GM18951 (cell line): ENCODE results near the gene LRFN2.

Experiments used
- POLR2A ChIP-seq: IDR thresholded peaks from 4 replicates; pipeline ENCODE4 v1.6.1; 2011; ENCODE audit warnings: mild to moderate bottlenecking; ENCODE audit not compliant: insufficient read length, insufficient read depth; ENCODE audit errors: extremely low read depth
- in situ Hi-C: fragments of 300-500 bp; cut with MboI; formaldehyde crosslinking; loops from one replicate; pipeline ENCODE4 v1.12.0; 2022; ENCODE audit warnings: low sequenced_read_pairs, mixed read lengths, inconsistent platforms; ENCODE audit not compliant: unreplicated experiment

The LRFN2 gene

GRCh38 chr6:40353967-40354452 lies 233.2 kb downstream of the LRFN2 start:
- in situ Hi-C loops = no loop called here
- TF ChIP-seq POLR2A = no peak

DNA sequence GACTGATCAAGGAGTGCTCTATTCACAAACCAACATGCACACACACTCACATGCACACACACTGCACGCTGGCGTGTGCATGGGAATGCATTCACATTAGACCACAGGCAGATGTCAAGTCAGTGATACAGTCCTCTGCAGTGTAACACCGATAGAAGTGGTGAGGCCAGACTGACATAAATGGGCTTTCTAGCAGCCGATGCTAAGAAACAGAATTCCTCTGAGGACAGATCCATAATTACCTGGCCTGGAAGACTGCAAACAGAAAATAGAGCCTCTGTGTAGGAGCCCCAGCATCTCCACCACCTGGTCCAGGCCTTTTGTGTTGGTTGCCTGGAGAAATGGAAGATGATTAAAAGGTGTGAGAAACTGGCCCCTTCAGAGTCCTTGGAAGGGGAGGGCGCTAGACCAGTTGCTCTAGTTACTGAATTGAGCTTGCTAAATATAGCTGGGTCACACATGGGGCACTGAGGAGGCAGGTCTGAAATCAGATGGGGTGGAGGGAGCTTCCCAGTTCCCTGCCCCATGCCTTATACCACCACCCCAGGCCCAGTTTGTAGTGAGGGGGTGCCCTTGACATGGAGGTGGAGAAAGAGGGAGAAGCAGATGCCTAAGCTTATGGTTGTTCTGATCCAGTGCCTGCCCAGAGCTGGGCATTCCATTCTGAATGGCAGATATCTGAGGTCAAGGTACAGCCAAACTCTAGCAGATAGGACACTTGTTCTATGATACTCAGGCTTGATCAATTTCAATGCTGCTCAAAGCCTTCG lies 233.8 kb downstream of the LRFN2 start:
- TF ChIP-seq POLR2A = no peak
- in situ Hi-C loops = no loop called here

- TF ChIP-seq POLR2A = no peak
- in situ Hi-C loops = no loop called here
Observed at GRCh38 chr6:40352527-40353170, 234.5 kb downstream of the LRFN2 start.

- no peak for TF ChIP-seq POLR2A
- in situ Hi-C loops = no loop called here
Observed at GRCh38 chr6:40352006-40352405, 235.2 kb downstream of the LRFN2 start.

DNA sequence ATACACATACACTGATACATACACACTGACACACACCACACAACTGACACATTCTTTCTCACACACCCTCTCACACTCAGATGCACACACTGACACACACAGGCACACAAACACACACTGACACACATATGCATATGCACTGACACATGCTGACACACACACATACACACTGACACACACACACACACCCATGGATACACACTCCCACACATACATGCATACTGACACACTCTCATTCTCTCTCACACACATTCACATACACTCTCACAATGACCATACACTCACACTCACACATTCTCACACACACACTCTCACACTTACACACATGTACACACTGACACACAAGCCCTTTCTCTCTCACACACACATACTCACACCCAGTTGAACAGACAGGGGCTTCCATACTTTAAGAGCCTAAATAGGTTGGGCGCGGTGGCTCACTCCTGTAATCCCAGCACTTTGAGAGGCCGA lies 236.4 kb downstream of the LRFN2 start:
- in situ Hi-C loops = no loop called here
- no peak for TF ChIP-seq POLR2A

GRCh38 chr6:40349901-40350746 lies 237.0 kb downstream of the LRFN2 start:
- no peak for TF ChIP-seq POLR2A
- in situ Hi-C loops = no loop called here

GRCh38 chr6:40349123-40349900 lies 237.9 kb downstream of the LRFN2 start:
- in situ Hi-C loops = no loop called here

GRCh38 chr6:40348591-40348990 lies 238.6 kb downstream of the LRFN2 start:
- in situ Hi-C loops = no loop called here
- TF ChIP-seq POLR2A = no peak

More at GRCh38 chr6:40349123-40349900, 237.9 kb downstream of the LRFN2 start:
- TF ChIP-seq POLR2A = no peak

GRCh38 chr6:40347571-40348011 lies 239.6 kb downstream of the LRFN2 start:
- no peak for TF ChIP-seq POLR2A
- in situ Hi-C loops = no loop called here

- no peak for TF ChIP-seq POLR2A
- in situ Hi-C loops = no loop called here
Observed at GRCh38 chr6:40346246-40346645, 240.9 kb downstream of the LRFN2 start.

- in situ Hi-C loops = no loop called here
- no peak for TF ChIP-seq POLR2A
Observed at GRCh38 chr6:40344566-40345167, 242.5 kb downstream of the LRFN2 start.
